Activated CD4-positive, alpha-beta T cell treated with anti-CD3 and anti-CD28 coated beads, Interleukin-2, amount 10 ng/mL, durations not matched to agents 7 days and 5 days (primary cell): ENCODE results near the gene TMEM156. TPM values are rescaled to one million over a fixed set of nuclear protein-coding genes. Genes with fewer than 3 reads are reported as not detected.
"Not testable (repeated sequence)": the region's sequence is repeated elsewhere in the genome, so short reads cannot be mapped to it uniquely, and the experiment has no call there.

Experiments
- CTCF ChIA-PET: fragments of 350-600 bp; sonication (Branson Sonifier 250); formaldehyde crosslinking; loops from one replicate; lab custom pipeline; 2021; ENCODE audit warnings: antibody characterized with exemption; lab: Charles Lee
- POLR2A ChIA-PET: fragments of 350-600 bp; sonication (Branson Sonifier 250); formaldehyde crosslinking; loops from one replicate; lab custom pipeline; 2021; ENCODE audit warnings: antibody characterized with exemption; lab: Charles Lee
- DNase-seq: peaks from one replicate; pipeline ENCODE4 v3.0.0-alpha.2; 2020
- H3K27ac Mint-ChIP-seq: one replicate; pipeline ENCODE4 v1.8.0; 2021; ENCODE audit warnings: mild to moderate bottlenecking, moderate library complexity, mixed read lengths
- H3K27me3 Mint-ChIP-seq: one replicate; pipeline ENCODE4 v1.8.0; 2021; ENCODE audit warnings: mixed read lengths
- H3K36me3 Mint-ChIP-seq: one replicate; pipeline ENCODE4 v1.8.0; 2021; ENCODE audit warnings: low read depth, mixed read lengths
- H3K4me1 Mint-ChIP-seq: one replicate; pipeline ENCODE4 v1.8.0; 2021; ENCODE audit warnings: mixed read lengths
- H3K4me3 Mint-ChIP-seq: one replicate; pipeline ENCODE4 v1.8.0; 2021; ENCODE audit warnings: mild to moderate bottlenecking, moderate library complexity, mixed read lengths
- H3K9me3 Mint-ChIP-seq: one replicate; pipeline ENCODE4 v1.8.0; 2021; ENCODE audit warnings: mixed read lengths
- total RNA-seq, 2 experiments: library from RNA; stranded (reverse); gene quantifications; one replicate each; pipeline ENCODE4 v1.2.3, GENCODE V29; 2021

Gene TMEM156
- total RNA-seq, 2 experiments from 2014 or later: 19.5 to 19.6 TPM

GRCh38 chr4:39042366-39042765 is 10.2 kb upstream of the TMEM156 start:
- no peaks in the 10 kb centered on the region for H3K9me3 Mint-ChIP-seq
- POLR2A ChIA-PET: interaction anchor here (0.6 kb wide), 1 partner anchor 36 kb away, joined by 4 read pairs; no protein-coding TSS in a partner anchor
- H3K4me1 Mint-ChIP-seq: peaks cover 42% of the 10 kb centered on the region
- no peak for DNase-seq
- H3K36me3 Mint-ChIP-seq: peaks cover 5% of the 10 kb centered on the region
- no peak overlapping the region for H3K4me3 Mint-ChIP-seq
- H3K27me3 Mint-ChIP-seq: no peaks in the 10 kb centered on the region
- CTCF ChIA-PET: interaction anchor here (1.0 to 1.9 kb wide), 2 partner anchors 12 to 13 kb away, joined by 3 to 10 read pairs; no protein-coding TSS in a partner anchor
- H3K27ac Mint-ChIP-seq: no peak overlapping the region

DNA sequence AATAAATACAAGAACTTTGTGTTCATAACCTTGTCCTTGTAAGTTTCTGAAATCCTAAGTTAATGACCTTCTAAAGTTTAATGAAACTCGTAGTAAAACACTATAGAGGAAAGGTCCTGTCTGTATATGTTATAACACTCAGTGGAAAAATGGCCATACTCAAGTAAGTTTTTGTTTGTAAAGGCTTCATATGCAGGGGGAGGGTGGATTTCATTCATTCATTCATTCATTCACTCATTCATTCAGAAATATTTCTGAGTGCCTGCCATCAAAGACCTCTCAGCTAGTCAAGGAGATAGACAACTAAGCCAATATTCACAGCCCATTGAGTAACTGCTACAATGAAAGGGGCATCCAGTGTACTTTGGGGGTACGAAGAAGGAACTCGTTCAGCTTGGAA is 6.9 kb upstream of the TMEM156 start:
- POLR2A ChIA-PET: no interaction called here
- Mint-ChIP-seq H3K36me3 (no peaks in the 10 kb centered on the region), H3K4me3 (no peak overlapping the region), H3K9me3 (no peaks in the 10 kb centered on the region), H3K27ac (no peak overlapping the region), H3K4me1 (peaks cover 29% of the 10 kb centered on the region), H3K27me3 (no peaks in the 10 kb centered on the region)
- no peak for DNase-seq
- CTCF ChIA-PET: no interaction called here

GRCh38 chr4:39037941-39038340 is 5.7 kb upstream of the TMEM156 start:
- peaks cover 26% of the 10 kb centered on the region for H3K4me1 Mint-ChIP-seq
- CTCF ChIA-PET: interaction anchor here (0.6 kb wide), 1 partner anchor 1659 kb away, joined by 4 read pairs; no protein-coding TSS in a partner anchor
- H3K4me3 Mint-ChIP-seq: no peak overlapping the region
- no peaks in the 10 kb centered on the region for H3K36me3 Mint-ChIP-seq
- H3K27me3 Mint-ChIP-seq: no peaks in the 10 kb centered on the region
- DNase-seq: no peak
- H3K9me3 Mint-ChIP-seq: no peaks in the 10 kb centered on the region
- POLR2A ChIA-PET: no interaction called here
- H3K27ac Mint-ChIP-seq: peak overlapping the region; percentile 12

DNA sequence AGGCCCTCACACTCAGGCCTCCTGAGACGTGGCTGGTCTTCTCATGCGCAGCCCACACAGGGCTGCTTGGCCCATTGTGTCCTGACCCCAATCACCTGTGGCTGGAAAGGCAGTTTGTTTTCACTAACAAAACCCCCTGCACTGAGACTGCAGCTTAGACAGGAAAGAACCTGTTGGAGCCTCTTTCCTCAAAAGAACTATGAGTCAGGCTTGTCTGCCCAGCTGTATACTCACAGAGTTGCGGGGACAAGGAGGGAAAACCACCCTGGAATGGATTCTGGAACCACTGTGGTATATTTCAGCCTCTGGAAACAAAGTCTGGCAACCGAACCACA is 5.2 kb upstream of the TMEM156 start:
- Mint-ChIP-seq H3K36me3 (no peaks in the 10 kb centered on the region), H3K9me3 (no peaks in the 10 kb centered on the region), H3K4me1 (peaks cover 30% of the 10 kb centered on the region), H3K27ac (no peak overlapping the region), H3K27me3 (no peaks in the 10 kb centered on the region), H3K4me3 (no peak overlapping the region)
- CTCF ChIA-PET: no interaction called here
- POLR2A ChIA-PET: no interaction called here
- no peak for DNase-seq

DNA sequence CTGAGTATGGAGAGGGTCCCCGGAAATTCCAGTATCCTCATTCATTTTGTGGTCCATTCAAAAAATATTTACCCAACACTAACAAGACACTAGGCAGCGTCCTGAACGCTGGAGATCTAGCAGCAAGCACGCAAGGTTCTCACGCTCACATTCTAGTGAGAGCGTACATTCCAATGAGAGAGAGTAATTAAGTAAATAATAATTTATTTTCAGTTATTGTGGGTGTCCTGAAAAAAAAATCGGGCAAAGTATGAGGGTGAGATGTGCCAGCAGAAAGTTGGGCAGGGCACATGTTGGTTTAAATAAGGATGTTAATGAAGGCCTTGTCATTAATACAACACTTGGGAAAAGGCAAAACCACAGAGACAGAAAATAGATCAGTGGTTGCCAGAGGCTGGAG is 4.0 kb upstream of the TMEM156 start:
- CTCF ChIA-PET: interaction anchor here (1.4 kb wide), 1 partner anchor 17 kb away, joined by 3 read pairs; no protein-coding TSS in a partner anchor

GRCh38 chr4:39031590-39032020 is 604 bp downstream of the TMEM156 start:
- DNase-seq, CTCF ChIA-PET, H3K9me3 Mint-ChIP-seq, H3K27me3 Mint-ChIP-seq: not testable (repeated sequence)
- Mint-ChIP-seq H3K4me3 (peak overlapping the region; percentile 75), H3K36me3 (peaks cover 10% of the 10 kb centered on the region), H3K27ac (peak overlapping the region; percentile 95), H3K4me1 (peaks cover 44% of the 10 kb centered on the region)
- POLR2A ChIA-PET: interaction anchor here (1.0 kb wide), 1 partner anchor 13 kb away, joined by 3 read pairs; no protein-coding TSS in a partner anchor

More for the DNA sequence above, 4.0 kb upstream of the TMEM156 start:
- POLR2A ChIA-PET: no interaction called here
- no peak for DNase-seq
- no peak overlapping the region for H3K4me3 Mint-ChIP-seq
- no peaks in the 10 kb centered on the region for H3K36me3 Mint-ChIP-seq
- no peaks in the 10 kb centered on the region for H3K27me3 Mint-ChIP-seq
- H3K9me3 Mint-ChIP-seq: no peaks in the 10 kb centered on the region
- H3K4me1 Mint-ChIP-seq: peaks cover 30% of the 10 kb centered on the region
- peak overlapping the region; percentile 55 for H3K27ac Mint-ChIP-seq

DNA sequence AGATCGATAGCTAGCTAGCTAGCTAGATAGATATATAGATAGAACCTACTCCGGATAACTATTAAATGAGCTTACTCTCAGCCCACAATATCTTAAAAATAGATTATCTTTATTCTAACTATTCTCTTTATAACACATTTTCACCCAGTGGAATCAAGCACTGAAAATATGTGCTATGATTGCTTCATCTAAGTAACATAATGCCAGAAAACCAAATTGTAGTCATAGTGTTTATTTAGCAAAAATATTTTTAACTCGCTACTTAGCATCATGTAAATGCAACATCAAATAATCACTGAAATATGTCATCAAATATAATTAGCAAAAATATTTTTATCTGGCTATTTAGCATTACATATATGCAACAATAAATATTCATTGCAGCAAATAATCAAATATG is 1.5 kb downstream of the TMEM156 start:
- no peaks in the 10 kb centered on the region for H3K9me3 Mint-ChIP-seq
- peaks cover 11% of the 10 kb centered on the region for H3K36me3 Mint-ChIP-seq
- H3K4me3 Mint-ChIP-seq: peak overlapping the region; percentile 75
- no peak for DNase-seq
- CTCF ChIA-PET: interaction anchor here (1.2 to 2.8 kb wide), 2 partner anchors 11 to 105 kb away, joined by 4 to 10 read pairs; no protein-coding TSS in a partner anchor
- peaks cover 46% of the 10 kb centered on the region for H3K4me1 Mint-ChIP-seq
- H3K27ac Mint-ChIP-seq: peak overlapping the region; percentile 95
- POLR2A ChIA-PET: interaction anchor here (0.6 kb wide), 2 partner anchors 24 to 372 kb away, joined by 3 to 4 read pairs; no protein-coding TSS in a partner anchor
- no peaks in the 10 kb centered on the region for H3K27me3 Mint-ChIP-seq

DNA sequence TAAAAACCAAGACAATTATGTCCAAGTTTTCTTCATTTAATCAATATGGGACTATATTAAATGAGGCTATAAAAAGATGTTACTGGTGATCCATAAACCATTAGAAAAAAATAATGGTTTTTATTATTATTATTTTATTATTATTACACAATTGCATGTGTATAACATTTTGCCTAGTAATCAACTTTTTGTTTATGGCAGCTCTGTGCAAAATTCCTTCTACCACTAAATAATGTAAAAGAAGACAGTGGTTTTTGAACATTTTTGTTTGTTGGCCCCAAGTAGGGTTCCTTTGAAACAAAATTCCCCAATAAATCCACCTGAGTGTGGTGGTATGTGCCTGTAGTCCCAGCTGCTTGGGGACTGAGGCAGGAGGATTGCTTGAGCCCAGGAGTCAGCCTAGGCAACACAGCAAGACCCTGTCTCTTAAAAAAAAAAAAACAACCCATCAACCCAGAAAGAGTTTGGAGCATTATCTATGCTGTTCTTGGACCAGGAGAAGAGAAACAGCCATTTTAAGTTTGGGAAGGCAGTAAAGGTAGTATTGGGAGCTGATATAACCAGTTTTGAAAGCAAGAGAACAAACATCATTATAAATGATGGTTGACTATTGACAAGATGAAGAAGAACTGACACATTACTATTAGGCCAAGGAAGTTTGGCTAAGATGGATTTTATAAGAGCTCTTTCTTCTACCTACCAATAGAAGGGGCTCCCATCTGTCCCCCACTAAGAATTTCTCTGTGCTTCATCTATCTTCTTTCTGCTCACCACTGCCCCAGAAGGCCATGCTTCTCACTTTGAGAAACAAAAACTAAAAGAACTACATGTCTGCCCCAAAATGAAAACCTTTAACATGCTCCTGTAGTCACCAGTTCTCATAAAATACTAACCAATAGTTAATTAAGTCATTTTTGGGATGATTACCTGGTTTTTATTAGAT is 2.2 kb downstream of the TMEM156 start:
- ChIA-PET CTCF (interaction anchor here (0.6 to 2.8 kb wide), 4 partner anchors 12 to 869 kb away, joined by 3 to 10 read pairs (median 4); no protein-coding TSS in a partner anchor), POLR2A (interaction anchor here (0.6 kb wide), 2 partner anchors 24 to 371 kb away, joined by 3 to 4 read pairs; no protein-coding TSS in a partner anchor)
- Mint-ChIP-seq H3K27ac (peak overlapping the region; percentile 95), H3K36me3 (peaks cover 15% of the 10 kb centered on the region), H3K4me1 (peaks cover 50% of the 10 kb centered on the region), H3K27me3 (no peaks in the 10 kb centered on the region), H3K9me3 (no peaks in the 10 kb centered on the region), H3K4me3 (peak overlapping the region; percentile 75)
- peak; percentile 28 for DNase-seq

DNA sequence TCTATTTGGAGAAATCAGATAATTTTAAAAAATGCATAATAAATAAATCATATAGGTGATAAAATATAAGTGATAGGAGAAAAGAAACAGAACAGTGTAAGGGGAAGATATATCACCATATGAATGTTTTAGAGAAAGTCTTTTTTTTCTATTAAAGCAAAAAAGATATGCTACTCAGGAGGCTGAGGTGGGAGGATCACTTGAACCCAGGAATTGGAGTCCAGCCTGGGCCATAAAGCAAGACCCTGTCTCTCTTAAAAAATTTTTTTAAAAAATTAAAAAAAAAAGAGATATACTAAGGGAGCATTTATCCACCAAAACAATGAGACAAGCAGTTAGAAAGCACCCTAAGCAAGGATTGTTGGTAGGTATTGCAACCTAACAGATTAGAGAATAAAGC is 6.1 kb downstream of the TMEM156 start:
- Mint-ChIP-seq H3K36me3 (peaks cover 39% of the 10 kb centered on the region), H3K4me1 (peaks cover 36% of the 10 kb centered on the region), H3K4me3 (no peak overlapping the region), H3K27ac (no peak overlapping the region), H3K27me3 (no peaks in the 10 kb centered on the region), H3K9me3 (peaks cover 12% of the 10 kb centered on the region)
- DNase-seq: no peak
- CTCF ChIA-PET: no interaction called here
- POLR2A ChIA-PET: interaction anchor here (0.6 kb wide), 1 partner anchor 91 kb away, joined by 3 read pairs; no protein-coding TSS in a partner anchor

GRCh38 chr4:39025552-39026085 is 6.6 kb downstream of the TMEM156 start:
- no peak overlapping the region for H3K27ac Mint-ChIP-seq
- ChIA-PET CTCF (no interaction called here), POLR2A (no interaction called here)
- no peak for DNase-seq
- H3K27me3 Mint-ChIP-seq: no peaks in the 10 kb centered on the region
- H3K4me3 Mint-ChIP-seq: no peak overlapping the region
- peaks cover 42% of the 10 kb centered on the region for H3K36me3 Mint-ChIP-seq
- H3K4me1 Mint-ChIP-seq: peaks cover 36% of the 10 kb centered on the region
- H3K9me3 Mint-ChIP-seq: peaks cover 12% of the 10 kb centered on the region

- Mint-ChIP-seq H3K27ac (no peak overlapping the region), H3K27me3 (no peaks in the 10 kb centered on the region), H3K4me1 (peaks cover 32% of the 10 kb centered on the region), H3K36me3 (peaks cover 42% of the 10 kb centered on the region), H3K4me3 (no peak overlapping the region), H3K9me3 (peaks cover 16% of the 10 kb centered on the region)
- POLR2A ChIA-PET: no interaction called here
- CTCF ChIA-PET: interaction anchor here (0.6 to 1.3 kb wide), 3 partner anchors 27 to 119 kb away, joined by 3 to 5 read pairs (median 5); no protein-coding TSS in a partner anchor
- DNase-seq: no peak
Measured at GRCh38 chr4:39024311-39024865, 7.8 kb downstream of the TMEM156 start.

DNA sequence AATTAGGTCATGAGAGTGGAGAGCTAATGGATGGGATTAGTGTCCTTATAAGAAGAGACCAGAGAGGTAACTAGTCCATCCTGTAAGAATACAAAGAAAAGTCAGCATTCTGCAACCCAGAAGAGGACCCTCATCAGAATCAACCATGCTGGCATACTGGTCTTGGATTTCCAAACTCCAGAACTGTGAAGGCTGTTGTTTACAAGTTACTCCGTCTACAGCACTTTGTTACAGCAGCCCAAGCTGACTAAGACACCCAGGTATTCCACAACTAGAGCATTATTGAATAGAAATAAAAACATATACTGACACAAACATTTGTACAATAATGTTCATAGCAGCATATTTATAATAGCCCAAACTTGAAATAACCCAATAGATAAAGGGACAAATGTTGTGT is 9.2 kb downstream of the TMEM156 start:
- no peak for DNase-seq
- CTCF ChIA-PET: interaction anchor here (0.7 kb wide), 1 partner anchor 16 kb away, joined by 3 read pairs; no protein-coding TSS in a partner anchor
- Mint-ChIP-seq H3K27me3 (no peaks in the 10 kb centered on the region), H3K36me3 (peaks cover 45% of the 10 kb centered on the region), H3K27ac (no peak overlapping the region), H3K4me1 (peaks cover 20% of the 10 kb centered on the region), H3K9me3 (peaks cover 25% of the 10 kb centered on the region), H3K4me3 (no peak overlapping the region)
- POLR2A ChIA-PET: interaction anchor here (0.6 kb wide), 1 partner anchor 8 kb away, joined by 3 read pairs; no protein-coding TSS in a partner anchor
